RWPE1 (cell line): ENCODE measurements around the gene ITPK1.

Source experiments
- CTCF ChIA-PET: fragments of 350-600 bp; sonication (Branson Sonifier 250); formaldehyde crosslinking; extraction: SDS; loops from one replicate; lab custom pipeline; 2021; lab: Yijun Ruan, JAX
- POLR2A ChIA-PET: fragments of 400-600 bp; formaldehyde crosslinking; extraction: SDS; loops from one replicate; lab custom pipeline; 2020; ENCODE audit warnings: antibody characterized with exemption; ENCODE audit not compliant: low non-redundant PET; lab: Yijun Ruan, JAX
- DNase-seq: peaks from one replicate; pipeline ENCODE4 v3.0.0; 2012; ENCODE audit warnings: low spot score
- H3K27ac ChIP-seq: fragments of 450-650 bp; 2 replicates; pipeline ENCODE4 v1.5.1; 2017
- TF ChIP-seq, protein P1 (sequence below): fragments of 450-650 bp; conservative IDR thresholded peaks from 2 replicates; pipeline ENCODE4 v1.5.1; 2017; ENCODE audit warnings: low read depth, mild to moderate bottlenecking

ITPK1 gene

DNA sequence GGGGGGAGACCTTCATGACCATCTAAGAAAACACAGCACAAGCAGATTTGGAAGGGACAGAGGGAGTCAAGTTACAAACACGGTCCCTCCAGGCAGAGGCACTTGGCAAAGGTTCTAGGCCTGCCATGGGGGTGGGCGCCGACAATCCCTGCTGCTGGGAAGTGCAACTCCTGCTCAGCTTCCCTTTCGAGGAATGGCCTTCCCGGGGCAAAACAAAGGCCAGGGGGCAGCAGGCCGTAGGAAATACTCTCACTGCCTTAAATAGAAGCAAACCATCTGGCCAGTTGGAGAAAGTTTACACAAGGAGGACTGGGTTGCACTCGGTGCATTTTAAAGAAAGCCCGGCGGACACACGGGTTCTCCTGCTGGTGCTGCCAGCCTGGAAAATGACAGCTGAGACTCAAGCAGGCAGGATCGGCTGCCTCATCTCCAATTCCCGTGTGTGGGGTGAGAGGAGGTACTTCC lies 65.8 kb downstream of the ITPK1 start:
- H3K27ac ChIP-seq: peak overlapping the region; percentile 68
- ChIA-PET POLR2A (interaction anchor here (0.7 kb wide), 1 partner anchor 1784 kb away, joined by 4 read pairs; no protein-coding TSS in a partner anchor), CTCF (no interaction called here)

DNA sequence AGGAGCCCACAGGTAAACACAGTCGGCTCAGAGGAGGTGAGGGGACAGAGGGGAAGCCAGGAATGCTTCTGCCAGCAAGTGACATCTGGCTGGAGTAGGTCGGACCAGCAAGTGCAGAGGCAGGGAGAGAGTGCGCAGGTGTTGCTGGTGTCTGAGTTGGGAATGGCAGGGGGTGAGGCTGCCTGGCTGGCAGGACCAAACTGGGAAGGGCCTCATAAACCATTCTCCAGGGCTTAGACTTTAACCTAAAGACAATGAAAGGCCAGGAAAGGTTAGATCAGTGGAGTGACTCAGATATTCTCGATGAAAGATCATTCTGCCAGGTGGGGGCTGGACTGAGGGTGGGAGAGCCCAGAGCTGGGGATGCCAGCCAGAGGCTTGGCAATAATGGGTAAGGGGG lies 66.4 kb downstream of the ITPK1 start:
- TF ChIP-seq, protein P1, sequence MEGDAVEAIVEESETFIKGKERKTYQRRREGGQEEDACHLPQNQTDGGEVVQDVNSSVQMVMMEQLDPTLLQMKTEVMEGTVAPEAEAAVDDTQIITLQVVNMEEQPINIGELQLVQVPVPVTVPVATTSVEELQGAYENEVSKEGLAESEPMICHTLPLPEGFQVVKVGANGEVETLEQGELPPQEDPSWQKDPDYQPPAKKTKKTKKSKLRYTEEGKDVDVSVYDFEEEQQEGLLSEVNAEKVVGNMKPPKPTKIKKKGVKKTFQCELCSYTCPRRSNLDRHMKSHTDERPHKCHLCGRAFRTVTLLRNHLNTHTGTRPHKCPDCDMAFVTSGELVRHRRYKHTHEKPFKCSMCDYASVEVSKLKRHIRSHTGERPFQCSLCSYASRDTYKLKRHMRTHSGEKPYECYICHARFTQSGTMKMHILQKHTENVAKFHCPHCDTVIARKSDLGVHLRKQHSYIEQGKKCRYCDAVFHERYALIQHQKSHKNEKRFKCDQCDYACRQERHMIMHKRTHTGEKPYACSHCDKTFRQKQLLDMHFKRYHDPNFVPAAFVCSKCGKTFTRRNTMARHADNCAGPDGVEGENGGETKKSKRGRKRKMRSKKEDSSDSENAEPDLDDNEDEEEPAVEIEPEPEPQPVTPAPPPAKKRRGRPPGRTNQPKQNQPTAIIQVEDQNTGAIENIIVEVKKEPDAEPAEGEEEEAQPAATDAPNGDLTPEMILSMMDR: no peak
- POLR2A ChIA-PET: no interaction called here
- CTCF ChIA-PET: no interaction called here
- H3K27ac ChIP-seq: peak overlapping the region; percentile 68
- DNase-seq: no peak

More for the DNA sequence above, 65.8 kb downstream of the ITPK1 start:
- TF ChIP-seq, protein P1: no peak
- no peak for DNase-seq

DNA sequence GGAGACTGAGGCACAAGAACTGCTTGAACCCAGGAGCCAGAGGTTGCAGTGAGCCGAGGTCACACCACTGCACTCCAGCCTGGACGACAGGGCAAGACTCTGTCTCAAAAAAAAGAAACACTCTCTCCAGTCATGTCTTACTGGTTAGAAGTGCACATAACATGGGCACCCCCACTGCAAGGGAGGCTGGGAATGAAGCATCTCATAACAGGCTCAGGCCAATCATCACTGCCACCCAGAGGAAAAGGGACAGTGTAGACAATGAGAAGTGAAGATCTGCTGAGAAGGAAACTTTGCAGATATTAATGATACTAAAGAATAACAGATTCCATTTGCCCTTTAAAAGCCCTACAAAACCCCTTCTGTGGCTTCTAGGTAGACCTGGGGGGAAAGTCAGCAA lies 66.9 kb downstream of the ITPK1 start:
- ChIA-PET POLR2A (no interaction called here), CTCF (no interaction called here)
- TF ChIP-seq, protein P1: no peak
- H3K27ac ChIP-seq: peak overlapping the region; percentile 68
- no peak for DNase-seq

DNA sequence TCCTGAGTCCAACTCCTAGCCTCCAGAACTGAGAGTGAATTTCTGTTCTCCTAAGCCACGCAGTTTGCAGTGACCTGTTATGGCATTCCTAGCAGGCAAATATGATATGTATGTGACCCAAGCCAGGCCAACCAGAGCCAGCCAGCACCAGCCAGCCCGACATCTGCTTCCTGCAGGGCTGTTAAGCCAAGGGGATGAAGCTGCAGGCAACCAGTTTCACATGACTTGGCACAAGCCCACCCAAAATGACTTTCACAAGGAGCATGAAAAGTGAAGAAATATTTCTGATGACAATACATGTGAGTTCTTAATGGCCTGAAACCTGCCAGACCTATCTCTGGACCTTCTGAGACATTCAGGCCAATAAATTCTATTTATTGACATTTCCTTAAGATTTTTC lies 68.1 kb downstream of the ITPK1 start:
- ChIA-PET POLR2A (no interaction called here), CTCF (no interaction called here)
- no peak for DNase-seq
- peak overlapping the region; percentile 99 for H3K27ac ChIP-seq
- TF ChIP-seq, protein P1: no peak

DNA sequence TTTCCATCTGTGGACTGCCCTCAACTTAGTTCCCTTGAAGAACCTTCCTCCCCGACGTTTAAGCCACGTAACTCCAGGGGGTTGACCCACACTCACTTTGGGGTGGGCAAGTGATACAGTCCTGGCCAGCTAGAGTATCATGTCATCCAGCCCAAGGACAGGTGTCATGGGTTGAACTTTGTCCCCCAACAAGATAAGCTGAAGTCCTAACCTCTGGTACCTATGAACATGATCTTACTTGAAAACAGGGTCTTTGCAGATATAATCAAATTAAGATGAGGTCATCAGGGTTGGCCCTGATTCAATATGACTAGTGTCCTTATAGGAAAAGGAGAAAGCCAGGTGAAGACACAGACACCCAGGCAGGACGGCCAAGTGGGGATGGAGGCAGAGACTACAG lies 68.6 kb downstream of the ITPK1 start:
- TF ChIP-seq, protein P1: no peak
- peak overlapping the region; percentile 99 for H3K27ac ChIP-seq
- POLR2A ChIA-PET: no interaction called here
- CTCF ChIA-PET: no interaction called here
- DNase-seq: no peak

DNA sequence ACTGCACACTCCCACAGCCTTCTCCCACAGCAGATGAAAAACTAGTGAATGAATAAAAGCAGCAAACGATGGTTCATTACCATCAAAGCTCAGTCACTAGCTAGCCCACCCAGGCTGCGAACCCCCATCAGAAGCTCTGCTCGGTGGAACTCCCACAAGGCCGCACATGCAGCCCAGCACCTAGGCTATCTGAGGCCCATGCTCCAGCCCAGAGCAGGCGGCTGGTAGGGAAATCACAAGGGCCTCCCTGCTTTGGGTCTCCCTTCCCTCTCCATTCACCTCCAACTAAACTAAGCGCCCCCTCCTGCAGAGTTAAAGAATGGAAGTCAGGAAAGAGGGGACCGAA lies 69.0 kb downstream of the ITPK1 start:
- TF ChIP-seq, protein P1: no peak
- DNase-seq: no peak
- POLR2A ChIA-PET: no interaction called here
- CTCF ChIA-PET: no interaction called here
- H3K27ac ChIP-seq: peak overlapping the region; percentile 99
